GM18909 (cell line): ENCODE results near the gene SCAND1.

Experiments used
- ATAC-seq: cut with Tn5 transposase; IDR thresholded peaks from one replicate; pipeline ENCODE4 v1.9.1; 2021; ENCODE audit warnings: mild to moderate bottlenecking; ENCODE audit not compliant: unreplicated experiment, poor library complexity

SCAND1 gene

DNA sequence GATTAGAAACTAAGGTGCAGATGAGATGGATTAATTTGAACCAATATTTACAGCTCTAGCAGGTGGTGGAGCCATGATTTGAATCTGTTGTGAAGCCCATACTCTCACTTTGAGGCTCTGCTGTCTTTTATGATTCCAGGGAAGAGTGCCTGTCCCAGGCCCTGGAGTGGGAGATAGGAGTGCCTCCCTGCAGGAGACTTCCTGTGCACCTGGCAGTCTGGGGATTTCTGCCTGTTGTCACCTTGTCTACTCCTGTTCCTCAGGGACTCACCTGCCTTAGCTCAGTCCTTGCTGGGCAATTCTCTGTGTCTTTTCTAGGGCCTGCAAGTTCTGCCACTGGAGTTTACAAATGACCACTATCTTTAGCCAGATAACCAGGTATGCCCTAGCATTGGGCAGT lies 46.3 kb downstream of the SCAND1 start:
- ATAC-seq, result no peak

DNA sequence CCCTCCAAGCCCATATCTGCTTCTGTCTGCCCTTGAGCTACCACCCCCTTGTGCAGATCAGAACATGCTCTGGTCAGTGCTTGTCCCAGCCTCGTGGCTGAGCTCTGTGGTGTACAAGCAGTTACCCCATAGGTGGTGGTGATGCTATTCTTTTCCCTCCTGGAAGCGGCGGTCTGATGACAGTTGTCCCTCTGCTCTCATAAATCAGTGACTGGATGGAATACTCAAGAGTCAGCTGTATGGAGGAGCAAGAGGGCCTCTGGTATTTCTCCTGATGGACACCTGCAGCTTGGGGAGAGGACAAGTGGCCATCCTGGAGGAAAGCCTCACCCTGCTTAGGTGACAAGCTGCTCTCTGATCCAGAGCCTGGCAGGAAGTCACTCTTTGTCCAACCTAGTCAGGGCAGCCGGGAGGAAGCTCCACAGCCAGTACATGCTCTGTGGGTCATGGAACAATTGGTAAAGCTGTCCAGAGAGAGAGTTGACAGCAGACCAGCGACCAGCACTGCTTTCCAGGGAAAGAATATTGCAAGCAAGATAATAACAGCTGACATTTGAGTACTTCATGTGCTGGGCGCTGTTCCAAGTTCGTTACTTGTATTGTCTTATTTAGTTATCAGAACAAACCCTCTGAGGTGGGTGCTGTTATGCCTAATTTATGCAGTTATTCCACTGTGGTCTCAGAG lies 47.1 kb downstream of the SCAND1 start:
- ATAC-seq, result no peak

DNA sequence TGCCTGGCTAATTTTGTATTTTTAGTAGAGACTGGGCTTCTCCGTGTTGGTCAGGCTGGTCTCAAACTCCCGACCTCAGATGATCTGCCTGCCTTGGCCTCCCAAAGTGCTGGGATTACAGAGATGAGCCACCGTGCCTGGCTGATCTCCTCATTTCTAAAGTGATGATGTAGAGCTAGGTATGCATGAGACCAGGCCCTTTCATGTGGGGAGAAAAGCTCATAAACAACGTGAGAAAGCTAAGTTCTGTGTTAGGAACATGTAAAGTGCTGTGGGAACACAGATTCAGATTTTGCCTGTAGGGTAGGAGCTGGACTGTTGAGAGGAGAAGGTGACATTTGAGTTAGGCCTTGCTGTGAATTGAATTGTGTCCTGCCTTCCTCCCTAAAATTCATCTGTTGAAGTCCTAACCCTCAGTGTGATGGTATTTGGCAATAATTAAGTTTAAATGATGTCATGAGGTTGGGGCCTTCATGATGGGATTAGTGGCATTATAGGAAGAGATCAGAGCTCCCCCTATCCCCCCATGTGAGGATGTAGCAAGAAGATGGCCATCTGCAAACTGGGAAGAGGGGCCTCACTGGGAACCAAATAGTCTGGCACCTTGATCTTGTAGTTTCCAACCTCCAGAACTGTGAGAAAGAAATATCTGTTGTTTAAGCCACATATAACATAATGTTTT lies 49.2 kb downstream of the SCAND1 start:
- ATAC-seq, result no peak

DNA sequence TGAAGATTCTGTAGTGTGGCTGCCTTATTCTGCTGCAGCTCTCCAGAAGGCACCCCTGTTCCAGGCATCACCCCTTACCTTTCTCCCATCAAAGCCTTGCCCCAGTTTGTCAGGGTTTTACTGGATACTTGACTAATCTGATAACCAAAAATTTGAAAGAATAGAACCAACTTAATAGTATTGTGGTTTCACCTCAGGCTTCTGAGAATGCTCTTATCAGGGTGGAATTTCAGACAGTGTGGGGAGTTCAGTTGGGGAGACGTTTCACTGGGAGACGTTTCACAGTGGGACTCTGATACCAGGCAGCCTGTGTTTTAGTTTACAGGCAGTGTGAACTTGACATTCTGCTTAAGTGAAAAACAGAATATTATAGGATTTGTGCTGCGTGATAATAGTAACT lies 50.5 kb downstream of the SCAND1 start:
- no peak for ATAC-seq
